ACHN (cell line): ENCODE measurements around the gene ACOT12.
"Not testable (repeated sequence)": the region's sequence is repeated elsewhere in the genome, so short reads cannot be mapped to it uniquely, and the experiment has no call there.

Experiments used
- DNase-seq: peaks from one replicate; pipeline ENCODE4 v3.0.0-alpha.2; 2015
- in situ Hi-C: cut with HindIII; loops from 2 replicates; pipeline ENCODE4 v1.10.0; 2017; ENCODE audit warnings: low sequenced_read_pairs, low pct_ligation_motif_present, low pct_unique_long_range_greater_than_20kb

ACOT12 gene

DNA sequence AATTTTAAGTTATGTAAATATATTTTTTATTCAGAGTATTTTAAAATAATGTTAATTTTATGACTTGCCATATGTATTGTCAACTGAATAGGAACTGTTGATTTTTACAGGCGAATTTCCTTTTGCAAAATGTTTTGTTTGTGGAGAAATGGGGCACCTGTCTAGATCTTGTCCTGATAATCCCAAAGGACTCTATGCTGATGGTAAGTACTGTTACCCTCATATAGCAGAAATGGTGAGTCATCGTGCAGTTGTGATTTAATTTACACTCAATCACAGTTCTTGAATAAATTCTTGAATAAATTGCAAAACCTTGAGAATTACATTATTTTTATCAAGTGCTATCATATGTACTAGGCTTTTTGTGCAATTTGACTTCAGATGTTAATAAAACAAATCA is 85.1 kb downstream of the ACOT12 start:
- in situ Hi-C loops, result no loop called here
- no peak for DNase-seq

DNA sequence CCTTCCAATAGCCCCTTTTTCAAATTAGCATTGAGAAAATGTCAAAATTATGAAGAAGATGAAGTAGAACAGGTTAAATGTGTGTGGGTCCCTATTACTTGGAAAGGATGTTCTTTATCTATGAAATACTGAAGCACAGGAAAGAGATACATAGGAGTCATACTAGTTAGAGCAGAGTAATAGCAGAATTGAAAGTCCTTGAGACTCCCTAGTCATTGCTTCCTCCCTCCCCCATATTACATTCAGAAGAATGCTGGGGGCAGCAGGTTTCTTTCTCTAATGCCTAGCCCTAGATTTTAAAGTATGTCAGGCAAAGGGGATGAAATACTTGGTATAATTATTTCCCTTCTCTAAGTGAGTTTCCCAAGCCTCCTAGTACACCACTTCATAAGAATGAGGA is 88.1 kb downstream of the ACOT12 start:
- in situ Hi-C loops, result no loop called here
- DNase-seq, result no peak

DNA sequence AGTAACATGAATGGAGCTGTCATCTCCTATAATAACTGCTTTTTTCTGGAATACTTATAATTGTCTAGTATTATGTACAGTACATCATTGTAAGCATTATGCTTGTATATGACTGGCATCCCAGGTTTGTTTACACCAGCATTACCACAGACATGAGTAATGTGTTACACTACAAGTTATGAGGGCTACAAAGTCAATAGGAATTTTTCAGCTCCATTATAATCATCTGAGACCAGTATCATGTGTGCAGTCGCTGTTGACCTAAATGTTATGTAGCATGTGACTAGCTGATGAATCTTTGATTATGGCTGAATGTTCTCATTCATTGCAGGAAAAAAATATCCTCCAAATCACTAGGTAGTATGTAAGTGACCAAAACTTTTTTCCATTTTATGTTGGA is 90.4 kb downstream of the ACOT12 start:
- no peak for DNase-seq
- in situ Hi-C loops, result no loop called here

- DNase-seq, result no peak
- in situ Hi-C loops, result no loop called here
Measured at GRCh38 chr5:81302596-81302995, 91.3 kb downstream of the ACOT12 start.

- peak; percentile 90 for DNase-seq
- in situ Hi-C loops, result no loop called here
Measured at GRCh38 chr5:81301271-81302015, 92.5 kb downstream of the ACOT12 start, which contains the start of gene ZCCHC9. Gene ZCCHC9, plus strand, starts transcription at chr5:81301587. Its CDS starts 3,171 bp downstream, at chr5:81304758.

- in situ Hi-C loops, result no loop called here
Measured at GRCh38 chr5:81300921-81301270, 93.0 kb downstream of the ACOT12 start.

GRCh38 chr5:81297531-81297930 is 96.4 kb downstream of the ACOT12 start:
- in situ Hi-C loops, result no loop called here
- no peak for DNase-seq

More at GRCh38 chr5:81300921-81301270, 93.0 kb downstream of the ACOT12 start:
- DNase-seq, result no peak

DNA sequence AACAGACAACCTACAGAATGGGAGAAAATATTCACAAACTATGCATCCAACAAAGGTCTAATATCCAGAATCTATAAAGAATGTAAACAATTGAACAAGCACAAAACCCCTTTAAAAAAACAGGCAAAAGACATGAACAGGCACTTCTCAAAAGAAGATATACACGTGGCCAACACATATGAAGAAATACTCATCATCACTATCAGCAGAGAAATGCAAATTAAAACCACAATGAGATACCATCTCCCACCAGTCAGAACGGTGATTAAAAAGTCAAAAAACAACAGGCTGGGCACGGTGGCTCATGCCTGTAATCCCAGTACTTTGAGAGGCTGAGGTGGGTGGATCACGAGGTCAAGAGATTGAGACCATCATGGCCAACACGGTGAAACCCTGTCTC is 99.9 kb downstream of the ACOT12 start:
- in situ Hi-C loops, result not testable (repeated sequence)

DNA sequence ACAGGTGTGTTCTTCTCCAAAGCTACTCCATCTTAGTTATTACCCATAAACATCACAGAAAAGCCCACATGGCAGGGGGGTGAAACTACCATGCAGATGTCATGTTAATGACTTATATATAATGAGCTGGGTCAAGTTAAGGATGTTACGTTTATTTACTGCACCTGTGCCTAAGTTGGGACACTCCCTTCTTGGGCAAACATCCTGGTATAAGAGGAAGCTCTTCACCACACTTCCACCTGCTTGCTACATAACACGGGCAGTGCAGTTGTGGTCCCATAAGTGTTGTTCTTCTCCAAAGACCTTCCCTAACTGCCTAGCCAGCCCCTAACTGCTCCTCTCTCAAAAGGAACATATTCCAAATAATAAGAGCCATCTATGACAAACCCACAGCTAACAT is 101.8 kb downstream of the ACOT12 start:
- in situ Hi-C loops, result no loop called here

More for the DNA sequence above, 99.9 kb downstream of the ACOT12 start:
- not testable (repeated sequence) for DNase-seq

DNA sequence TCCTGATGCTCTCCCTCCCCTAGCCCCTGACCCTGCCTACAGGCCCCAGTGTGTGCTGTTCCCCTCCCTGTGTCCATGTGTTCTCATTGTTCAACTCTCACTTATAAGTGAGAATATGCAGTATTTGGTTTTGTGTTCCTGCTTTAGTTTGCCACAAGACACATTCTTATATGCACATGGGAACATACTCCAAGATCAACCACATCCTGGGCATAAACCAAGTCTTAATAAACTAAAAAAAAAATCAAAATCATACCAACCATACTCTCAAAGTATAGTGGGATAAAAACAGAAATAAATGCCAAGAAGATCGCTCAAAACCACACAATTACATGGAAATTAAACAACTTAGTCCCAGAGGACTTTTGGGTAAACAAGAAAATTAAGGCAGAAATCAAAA is 103.8 kb downstream of the ACOT12 start:
- no peak for DNase-seq
- in situ Hi-C loops, result no loop called here

More for the DNA sequence above, 101.8 kb downstream of the ACOT12 start:
- DNase-seq, result no peak

DNA sequence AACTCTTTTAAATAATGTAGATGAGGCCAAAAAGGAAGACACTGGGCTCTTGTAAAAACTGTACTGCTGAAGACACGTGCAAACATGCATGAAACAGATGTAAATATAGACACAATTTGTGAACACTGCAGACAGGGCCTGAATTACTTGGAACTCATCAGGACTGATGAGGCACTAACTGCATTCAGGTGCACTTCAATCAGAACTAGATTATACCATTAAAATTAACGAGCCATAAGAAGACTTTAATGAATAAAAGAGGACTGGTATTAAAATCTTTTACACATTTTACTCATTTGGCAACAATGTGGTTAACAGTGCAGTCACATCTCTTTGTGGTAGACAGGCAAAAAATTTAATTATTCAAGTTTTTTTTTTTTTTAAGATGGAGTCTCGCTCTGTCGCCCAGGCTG is 105.9 kb downstream of the ACOT12 start:
- DNase-seq, result no peak
- in situ Hi-C loops, result no loop called here

- in situ Hi-C loops, result no loop called here
- no peak for DNase-seq
Measured at GRCh38 chr5:81286059-81286617, 107.8 kb downstream of the ACOT12 start.

- DNase-seq, result no peak
- in situ Hi-C loops, result no loop called here
Measured at GRCh38 chr5:81283976-81284375, 110.0 kb downstream of the ACOT12 start.
